SK-N-SH (cell line): ENCODE results near the gene C1GALT1. TPM values are rescaled to one million over a fixed set of nuclear protein-coding genes. Genes with fewer than 3 reads are reported as not detected.

ENCODE experiments used
- CTCF ChIA-PET: fragments of 300-600, 350-600 bp; formaldehyde crosslinking; extraction: SDS; loops from one replicate; lab custom pipeline; 2021; lab: Yijun Ruan, JAX
- POLR2A ChIA-PET: fragments of 350-600 bp; sonication (Branson Sonifier 250); formaldehyde crosslinking; extraction: SDS; loops from one replicate; lab custom pipeline; 2020; ENCODE audit warnings: antibody characterized with exemption, inconsistent platforms; lab: Yijun Ruan, JAX
- DNase-seq: peaks from one replicate; pipeline ENCODE4 v3.0.0; 2012
- H2AFZ ChIP-seq: fragments of 200-600 bp; sonication (generic); 2 replicates; pipeline ENCODE4 v1.8.1; 2016; ENCODE audit warnings: antibody characterized with exemption, mild to moderate bottlenecking, low read depth
- H3F3A ChIP-seq: fragments of 200-600 bp; sonication (generic); replicated peaks from 2 replicates; pipeline ENCODE3; 2016; ENCODE audit warnings: antibody characterized with exemption, mild to moderate bottlenecking; ENCODE audit not compliant: insufficient read depth
- H3K27ac ChIP-seq, 2 experiments: fragments of 200-500 bp in 1 of 2; fragments of 200-600 bp in 1 of 2; sonication (Bioruptor generic) in 1 of 2; sonication (generic), shearing (Covaris generic) in 1 of 2; 2 replicates each; pipeline versions ENCODE4 v1.5.1 to v1.6.1; 2014 to 2016; ENCODE audit warnings: low read depth in 2 of 2, inconsistent platforms in 1 of 2, low read length in 1 of 2, mild to moderate bottlenecking in 1 of 2, mixed read lengths in 1 of 2
- H3K27me3 ChIP-seq: fragments of 200-600 bp; sonication (generic), shearing (Covaris generic); 2 replicates; pipeline ENCODE4 v1.6.1; 2016; ENCODE audit warnings: mixed run types; ENCODE audit not compliant: insufficient read depth
- H3K36me3 ChIP-seq, 2 experiments: fragments of 200-500 bp in 1 of 2; fragments of 200-600 bp in 1 of 2; sonication (Bioruptor generic) in 1 of 2; sonication (generic) in 1 of 2; replicated peaks in 1 of 2; 2 replicates each; pipeline versions ENCODE3 to v1.5.1; 2014 to 2016; ENCODE audit warnings: low read length in 1 of 2, mild to moderate bottlenecking in 1 of 2; ENCODE audit not compliant: insufficient read depth in 2 of 2, control insufficient read depth in 1 of 2
- H3K4me1 ChIP-seq, 2 experiments: fragments of 200-500 bp in 1 of 2; fragments of 200-600 bp in 1 of 2; sonication (Bioruptor generic) in 1 of 2; sonication (generic), shearing (Covaris generic) in 1 of 2; 2 replicates each; pipeline versions ENCODE4 v1.5.1 to v1.6.1; 2014 to 2016; ENCODE audit warnings: low read depth in 1 of 2, low read length in 1 of 2, mixed run types in 1 of 2; ENCODE audit not compliant: insufficient read depth in 2 of 2, control insufficient read depth in 1 of 2
- H3K4me2 ChIP-seq: fragments of 200-600 bp; sonication (generic), shearing (Covaris generic); 2 replicates; pipeline ENCODE4 v1.6.1; 2017; ENCODE audit warnings: mixed run types
- H3K4me3 ChIP-seq, 2 experiments: fragments of 200-500 bp in 1 of 2; fragments of 200-600 bp in 1 of 2; sonication (Bioruptor generic) in 1 of 2; sonication (generic), shearing (Covaris generic) in 1 of 2; 2 replicates each; pipeline versions ENCODE4 v1.5.1 to v1.8.1; 2014 to 2016; ENCODE audit warnings: low read depth in 2 of 2, inconsistent platforms in 1 of 2, low read length in 1 of 2, mild to moderate bottlenecking in 1 of 2, mixed read lengths in 1 of 2, moderate library complexity in 1 of 2
- H3K79me2 ChIP-seq: fragments of 200-600 bp; sonication (generic); 2 replicates; pipeline ENCODE4 v1.8.1; 2017; ENCODE audit warnings: mild to moderate bottlenecking; ENCODE audit not compliant: insufficient read depth
- H3K9ac ChIP-seq: fragments of 200-600 bp; sonication (generic); 2 replicates; pipeline ENCODE4 v1.6.1; 2017; ENCODE audit warnings: mixed run types
- H3K9me2 ChIP-seq: fragments of 200-600 bp; sonication (generic); 2 replicates; pipeline ENCODE4 v1.6.1; 2017; ENCODE audit warnings: mixed run types
- H3K9me3 ChIP-seq: fragments of 200-600 bp; sonication (generic); 2 replicates; pipeline ENCODE4 v1.6.1; 2017; ENCODE audit warnings: mixed run types, mild to moderate bottlenecking, moderate library complexity
- H4K20me1 ChIP-seq: fragments of 200-600 bp; sonication (generic); 2 replicates; pipeline ENCODE4 v1.6.1; 2017; ENCODE audit warnings: mild to moderate bottlenecking, mixed run types; ENCODE audit not compliant: insufficient read depth
- EZH2phosphoT487 ChIP-seq: fragments of 200-600 bp; sonication (generic); IDR thresholded peaks from 2 replicates; pipeline ENCODE4 v1.6.1; 2017; ENCODE audit warnings: low read depth, mixed run types, mild to moderate bottlenecking, antibody characterized with exemption, moderate library complexity, borderline replicate concordance
- IRF3 ChIP-seq: fragments of 150-350 bp; IDR thresholded peaks from 2 replicates; pipeline ENCODE4 v1.6.1; 2016; ENCODE audit warnings: mild to moderate bottlenecking, low read depth, low read length
- JUND ChIP-seq: IDR thresholded peaks from 2 replicates; pipeline ENCODE4 v1.4.0; 2012
- MXI1 ChIP-seq: IDR thresholded peaks from 2 replicates; pipeline ENCODE4 v1.6.1; 2012; ENCODE audit warnings: mild to moderate bottlenecking, low read depth, low read length, improper control_type of control experiment
- NFIC ChIP-seq: IDR thresholded peaks from 2 replicates; pipeline ENCODE4 v1.4.0; 2012; ENCODE audit warnings: borderline replicate concordance
- NRF1 ChIP-seq: IDR thresholded peaks from 2 replicates; pipeline ENCODE4 v1.6.1; 2012; ENCODE audit warnings: low read depth, mild to moderate bottlenecking, low read length
- POLR2AphosphoS5 ChIP-seq: IDR thresholded peaks from 2 replicates; pipeline ENCODE4 v1.6.1; 2012; ENCODE audit warnings: low read depth, low read length
- RFX5 ChIP-seq: IDR thresholded peaks from 2 replicates; pipeline ENCODE4 v1.6.1; 2012; ENCODE audit warnings: mild to moderate bottlenecking, improper control_type of control experiment, low read length
- SIN3A ChIP-seq: IDR thresholded peaks from 2 replicates; pipeline ENCODE4 v1.6.1; 2012; ENCODE audit warnings: low read depth, mild to moderate bottlenecking, low read length, moderate library complexity, borderline replicate concordance
- TAF1 ChIP-seq: IDR thresholded peaks from 2 replicates; pipeline ENCODE4 v1.6.1; 2012; ENCODE audit warnings: low read depth, mild to moderate bottlenecking, low read length, moderate library complexity, borderline replicate concordance
- TCF12 ChIP-seq: IDR thresholded peaks from 2 replicates; pipeline ENCODE4 v1.4.0; 2012
- WGBS: methylation state at CpG from one replicate; pipeline ENCODE4 v1.1.6; 2017; ENCODE audit warnings: low lambda C conversion rate; 5-methylcytosine and 5-hydroxymethylcytosine counted together
- polyA plus RNA-seq, 3 experiments: library from polyadenylated mRNA; depleted of rRNA; stranded (reverse); fragments of >200 nt; gene quantifications; 2 replicates each; pipeline ENCODE4 v1.2.3, GENCODE V29; 2012
- TF ChIP-seq, protein P1 (sequence below): fragments of 200-600 bp; sonication (generic); IDR thresholded peaks from 2 replicates; pipeline ENCODE4 v1.6.1; 2017; ENCODE audit warnings: antibody characterized with exemption, mild to moderate bottlenecking, moderate library complexity
- TF ChIP-seq, protein P2 (sequence below): IDR thresholded peaks from 2 replicates; pipeline ENCODE4 v1.4.0; 2012; ENCODE audit warnings: low read depth, borderline replicate concordance
- TF ChIP-seq, protein P3 (sequence below): IDR thresholded peaks from 2 replicates; pipeline ENCODE4 v1.6.1; 2012; ENCODE audit warnings: mild to moderate bottlenecking, low read depth, low read length, moderate library complexity

Gene C1GALT1
- polyA plus RNA-seq, 1 of the 3 experiments (the other 2 are of a cell fraction): 15.2 TPM

- H3K4me1 ChIP-seq: peaks cover 6 to 20% of the 10 kb centered on the region in 2 experiments; a peak in 3 of 4 replicates
- no peaks in the 10 kb centered on the region for H4K20me1 ChIP-seq
- H3K9ac ChIP-seq: no peak overlapping the region
- ChIA-PET CTCF (interaction anchor here (1.4 to 1.5 kb wide), 2 partner anchors 14 to 249 kb away, joined by 3 to 4 read pairs; no protein-coding TSS in a partner anchor), POLR2A (no interaction called here)
- no peaks in the 10 kb centered on the region for H3K36me3 ChIP-seq
- H3K27ac ChIP-seq: no peak overlapping the region
- H3K9me2 ChIP-seq: no peaks in the 10 kb centered on the region
- no peak overlapping the region for H3K4me3 ChIP-seq
- H3F3A ChIP-seq: peaks cover 17% of the 10 kb centered on the region
- DNase-seq: no peak
- no peak overlapping the region for H2AFZ ChIP-seq
- H3K9me3 ChIP-seq: 0 out of 2 replicates have a peak, but pooled peaks cover 4% of the 10 kb centered on the region
- H3K27me3 ChIP-seq: no peaks in the 10 kb centered on the region
- 69% methylated on average over 2 of the region's 2 CpGs for WGBS
- no peak overlapping the region for H3K4me2 ChIP-seq
- TF ChIP-seq IRF3: no peak
- no peak for TF ChIP-seq TAF1
- TF ChIP-seq, protein P1, sequence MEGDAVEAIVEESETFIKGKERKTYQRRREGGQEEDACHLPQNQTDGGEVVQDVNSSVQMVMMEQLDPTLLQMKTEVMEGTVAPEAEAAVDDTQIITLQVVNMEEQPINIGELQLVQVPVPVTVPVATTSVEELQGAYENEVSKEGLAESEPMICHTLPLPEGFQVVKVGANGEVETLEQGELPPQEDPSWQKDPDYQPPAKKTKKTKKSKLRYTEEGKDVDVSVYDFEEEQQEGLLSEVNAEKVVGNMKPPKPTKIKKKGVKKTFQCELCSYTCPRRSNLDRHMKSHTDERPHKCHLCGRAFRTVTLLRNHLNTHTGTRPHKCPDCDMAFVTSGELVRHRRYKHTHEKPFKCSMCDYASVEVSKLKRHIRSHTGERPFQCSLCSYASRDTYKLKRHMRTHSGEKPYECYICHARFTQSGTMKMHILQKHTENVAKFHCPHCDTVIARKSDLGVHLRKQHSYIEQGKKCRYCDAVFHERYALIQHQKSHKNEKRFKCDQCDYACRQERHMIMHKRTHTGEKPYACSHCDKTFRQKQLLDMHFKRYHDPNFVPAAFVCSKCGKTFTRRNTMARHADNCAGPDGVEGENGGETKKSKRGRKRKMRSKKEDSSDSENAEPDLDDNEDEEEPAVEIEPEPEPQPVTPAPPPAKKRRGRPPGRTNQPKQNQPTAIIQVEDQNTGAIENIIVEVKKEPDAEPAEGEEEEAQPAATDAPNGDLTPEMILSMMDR: no peak
- TF ChIP-seq, protein P2, sequence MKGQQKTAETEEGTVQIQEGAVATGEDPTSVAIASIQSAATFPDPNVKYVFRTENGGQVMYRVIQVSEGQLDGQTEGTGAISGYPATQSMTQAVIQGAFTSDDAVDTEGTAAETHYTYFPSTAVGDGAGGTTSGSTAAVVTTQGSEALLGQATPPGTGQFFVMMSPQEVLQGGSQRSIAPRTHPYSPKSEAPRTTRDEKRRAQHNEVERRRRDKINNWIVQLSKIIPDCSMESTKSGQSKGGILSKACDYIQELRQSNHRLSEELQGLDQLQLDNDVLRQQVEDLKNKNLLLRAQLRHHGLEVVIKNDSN: no peak
- TF ChIP-seq EZH2phosphoT487: no peak
- no peak for TF ChIP-seq JUND
- TF ChIP-seq SIN3A: no peak
- no peak for TF ChIP-seq TCF12
- no peak for TF ChIP-seq NRF1
- TF ChIP-seq, protein P3, sequence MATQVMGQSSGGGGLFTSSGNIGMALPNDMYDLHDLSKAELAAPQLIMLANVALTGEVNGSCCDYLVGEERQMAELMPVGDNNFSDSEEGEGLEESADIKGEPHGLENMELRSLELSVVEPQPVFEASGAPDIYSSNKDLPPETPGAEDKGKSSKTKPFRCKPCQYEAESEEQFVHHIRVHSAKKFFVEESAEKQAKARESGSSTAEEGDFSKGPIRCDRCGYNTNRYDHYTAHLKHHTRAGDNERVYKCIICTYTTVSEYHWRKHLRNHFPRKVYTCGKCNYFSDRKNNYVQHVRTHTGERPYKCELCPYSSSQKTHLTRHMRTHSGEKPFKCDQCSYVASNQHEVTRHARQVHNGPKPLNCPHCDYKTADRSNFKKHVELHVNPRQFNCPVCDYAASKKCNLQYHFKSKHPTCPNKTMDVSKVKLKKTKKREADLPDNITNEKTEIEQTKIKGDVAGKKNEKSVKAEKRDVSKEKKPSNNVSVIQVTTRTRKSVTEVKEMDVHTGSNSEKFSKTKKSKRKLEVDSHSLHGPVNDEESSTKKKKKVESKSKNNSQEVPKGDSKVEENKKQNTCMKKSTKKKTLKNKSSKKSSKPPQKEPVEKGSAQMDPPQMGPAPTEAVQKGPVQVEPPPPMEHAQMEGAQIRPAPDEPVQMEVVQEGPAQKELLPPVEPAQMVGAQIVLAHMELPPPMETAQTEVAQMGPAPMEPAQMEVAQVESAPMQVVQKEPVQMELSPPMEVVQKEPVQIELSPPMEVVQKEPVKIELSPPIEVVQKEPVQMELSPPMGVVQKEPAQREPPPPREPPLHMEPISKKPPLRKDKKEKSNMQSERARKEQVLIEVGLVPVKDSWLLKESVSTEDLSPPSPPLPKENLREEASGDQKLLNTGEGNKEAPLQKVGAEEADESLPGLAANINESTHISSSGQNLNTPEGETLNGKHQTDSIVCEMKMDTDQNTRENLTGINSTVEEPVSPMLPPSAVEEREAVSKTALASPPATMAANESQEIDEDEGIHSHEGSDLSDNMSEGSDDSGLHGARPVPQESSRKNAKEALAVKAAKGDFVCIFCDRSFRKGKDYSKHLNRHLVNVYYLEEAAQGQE: no peak
- TF ChIP-seq POLR2AphosphoS5: no peak
- no peak for TF ChIP-seq NFIC
- TF ChIP-seq MXI1: no peak
- no peak for TF ChIP-seq RFX5
- TF ChIP-seq, all 33 proteins: peak for 0
- no peaks in the 10 kb centered on the region for H3K79me2 ChIP-seq
Observed at GRCh38 chr7:7175075-7175695, 7.2 kb upstream of the C1GALT1 start.
